HG03045 (cell line): ENCODE data around the gene PCYT2.
A peak's percentile ranks its signal among the peaks of the same experiment; 100 is the strongest.

ENCODE experiments used
- ATAC-seq: cut with Tn5 transposase; IDR thresholded peaks from one replicate; pipeline ENCODE4 v1.9.1; 2021; ENCODE audit warnings: mild to moderate bottlenecking, moderate library complexity; ENCODE audit not compliant: unreplicated experiment

Gene PCYT2

DNA sequence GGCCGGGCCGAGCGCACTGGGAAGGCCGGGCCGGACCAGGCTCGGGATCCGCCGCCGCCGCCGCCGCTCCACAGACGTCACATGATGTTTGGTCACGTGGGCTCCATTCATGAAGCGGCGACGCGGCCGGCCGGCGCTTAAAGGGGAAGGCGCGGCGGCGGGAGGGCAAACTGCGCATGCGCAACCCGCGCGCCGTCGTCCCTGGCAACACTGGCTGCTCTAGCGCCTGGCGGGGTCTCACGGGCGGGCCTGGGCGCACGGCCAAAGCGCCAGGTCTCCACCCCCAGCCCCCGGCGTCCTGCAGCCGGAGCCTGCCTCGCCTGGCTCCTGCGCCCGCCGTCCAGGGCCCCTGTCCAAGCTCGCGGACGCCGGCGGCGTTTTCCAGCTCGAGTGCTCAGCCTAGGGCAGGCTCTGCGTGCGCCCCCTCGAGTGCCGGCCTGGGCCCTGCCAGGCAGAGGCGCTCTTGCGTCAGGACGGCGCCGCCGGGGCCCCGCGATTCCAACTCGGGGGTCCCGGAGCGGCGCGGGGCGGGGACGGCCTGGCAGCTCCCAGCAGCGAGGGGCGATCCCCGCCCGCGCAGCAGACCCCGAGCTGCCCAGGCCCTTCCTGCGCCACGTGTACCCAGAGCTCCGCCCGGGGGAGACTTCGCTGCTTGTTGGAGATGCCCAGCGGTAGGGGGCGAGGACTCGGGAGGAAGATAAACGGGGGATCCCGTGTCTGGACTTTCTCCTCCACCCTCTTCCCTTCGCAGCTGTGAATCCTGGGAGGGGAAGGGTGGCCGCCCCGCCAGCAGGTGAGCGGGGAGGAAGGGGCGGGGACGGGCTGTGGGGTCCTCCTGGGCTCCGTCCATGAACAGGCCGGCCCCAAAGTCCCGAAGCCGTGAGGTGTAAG lies 16.7 kb upstream of the PCYT2 start, which contains the start of gene MAFG:
MAFG (minus strand) TSS at position 83 of the 891 bp plus-strand sequence. CDS start 4,550 bp downstream, outside the sequence.
- peak; percentile 61 for ATAC-seq

GRCh38 chr17:81927152-81927652 lies 16.0 kb upstream of the PCYT2 start:
- ATAC-seq = peak; percentile 10

DNA sequence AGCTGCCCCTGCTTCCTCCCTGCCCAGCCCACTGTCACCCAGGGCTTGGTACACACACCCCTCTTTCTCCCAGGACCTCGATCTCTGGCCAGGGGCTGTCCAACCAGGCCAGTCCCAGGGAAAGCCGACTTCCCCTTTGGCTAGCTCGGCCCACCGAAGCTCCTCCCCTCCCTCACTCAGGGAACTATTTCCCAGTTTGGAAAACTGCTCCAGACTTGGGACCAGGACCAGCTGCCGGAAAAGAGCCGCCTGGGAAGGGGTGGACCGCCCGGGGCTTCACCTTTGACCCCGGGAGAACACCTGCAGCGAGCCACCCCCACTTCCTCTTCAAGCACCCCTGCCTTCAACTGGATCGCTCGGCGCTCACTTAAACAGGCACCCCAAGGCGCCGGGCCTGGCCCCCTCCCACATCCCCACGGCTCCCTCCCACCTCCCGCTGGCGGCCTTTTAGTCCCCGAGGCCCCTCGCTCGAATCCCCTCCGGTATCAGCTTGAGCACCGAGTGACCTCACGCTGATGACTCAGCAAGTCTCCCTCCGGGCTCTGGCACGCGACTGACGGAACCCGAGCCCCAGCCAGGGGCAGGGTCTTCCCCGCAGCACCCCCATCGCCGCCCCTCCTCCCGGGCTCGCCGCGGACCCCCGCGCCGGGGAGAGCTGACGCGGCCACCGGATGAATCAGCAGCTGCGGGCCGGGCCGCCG lies 15.4 kb upstream of the PCYT2 start:
- peak; percentile 13 for ATAC-seq

- ATAC-seq = no peak
Observed at GRCh38 chr17:81925860-81926450, 14.8 kb upstream of the PCYT2 start.

DNA sequence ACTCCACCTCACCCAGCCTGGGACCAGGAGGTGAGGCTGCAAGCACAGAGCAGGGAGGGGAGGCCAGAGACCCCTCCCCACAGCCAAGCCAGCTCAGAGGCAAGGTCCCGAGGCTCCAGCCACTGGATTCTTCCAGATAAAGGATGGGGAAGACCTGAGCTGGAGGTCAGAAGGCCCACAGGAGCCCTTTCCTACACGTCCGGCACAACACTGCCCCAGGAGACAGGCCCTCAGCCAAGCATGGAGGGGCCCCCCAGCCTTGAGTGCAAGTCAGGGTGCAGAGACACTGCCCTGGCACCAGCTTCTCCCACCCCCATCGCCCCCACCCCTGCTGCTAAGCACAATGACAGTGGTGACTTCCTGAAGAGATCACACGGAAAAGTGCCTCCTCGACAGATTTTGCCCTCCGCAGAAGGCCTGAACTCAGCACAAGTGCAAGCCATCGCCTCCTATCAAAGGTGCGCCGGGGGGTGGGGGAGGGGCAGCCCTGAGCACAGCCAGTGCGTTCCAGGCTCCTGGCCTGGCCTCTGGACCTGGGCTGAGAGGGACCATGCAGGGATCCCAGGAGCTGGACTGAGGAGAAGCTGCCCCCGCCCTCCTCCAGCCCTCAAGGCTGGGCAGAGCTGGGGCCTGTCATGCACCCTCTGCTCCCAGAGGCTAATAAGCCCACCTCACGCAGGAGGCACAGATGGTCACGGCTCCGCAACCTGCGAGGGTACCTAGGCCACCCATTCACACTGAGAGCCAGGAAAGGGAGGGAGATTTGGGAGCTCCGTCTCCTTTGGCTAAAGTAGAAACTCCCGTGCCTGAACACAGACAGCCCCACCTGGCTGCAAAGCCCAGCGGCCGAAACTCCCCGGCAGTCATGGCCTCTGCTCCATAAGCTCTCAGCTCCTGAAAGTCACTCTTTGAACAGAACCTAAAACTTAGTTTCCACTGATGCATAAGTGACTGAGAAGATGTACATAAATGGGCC lies 13.6 kb upstream of the PCYT2 start:
- no peak for ATAC-seq

- no peak for ATAC-seq
Observed at GRCh38 chr17:81923302-81924260, 12.4 kb upstream of the PCYT2 start.

GRCh38 chr17:81922566-81923301 lies 11.5 kb upstream of the PCYT2 start:
- no peak for ATAC-seq

GRCh38 chr17:81921996-81922565 lies 10.9 kb upstream of the PCYT2 start:
- ATAC-seq = no peak

DNA sequence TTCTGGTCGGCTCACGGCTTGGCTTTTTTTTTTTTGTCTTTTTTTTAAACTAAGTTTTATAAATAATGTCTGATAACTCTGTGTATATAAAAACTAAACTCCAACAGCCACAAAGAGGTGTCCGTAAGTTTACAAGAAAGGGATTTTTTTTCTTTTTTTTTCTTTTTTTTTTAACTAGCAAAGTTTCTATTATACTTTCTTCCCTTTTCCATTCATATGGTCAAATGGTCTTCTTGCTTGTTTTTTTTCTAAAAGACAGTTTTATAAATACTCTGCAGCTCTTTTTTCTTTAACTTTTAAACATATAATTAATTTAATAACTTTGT lies 10.3 kb upstream of the PCYT2 start:
- ATAC-seq = no peak

GRCh38 chr17:81920612-81921536 lies 9.7 kb upstream of the PCYT2 start:
- no peak for ATAC-seq

DNA sequence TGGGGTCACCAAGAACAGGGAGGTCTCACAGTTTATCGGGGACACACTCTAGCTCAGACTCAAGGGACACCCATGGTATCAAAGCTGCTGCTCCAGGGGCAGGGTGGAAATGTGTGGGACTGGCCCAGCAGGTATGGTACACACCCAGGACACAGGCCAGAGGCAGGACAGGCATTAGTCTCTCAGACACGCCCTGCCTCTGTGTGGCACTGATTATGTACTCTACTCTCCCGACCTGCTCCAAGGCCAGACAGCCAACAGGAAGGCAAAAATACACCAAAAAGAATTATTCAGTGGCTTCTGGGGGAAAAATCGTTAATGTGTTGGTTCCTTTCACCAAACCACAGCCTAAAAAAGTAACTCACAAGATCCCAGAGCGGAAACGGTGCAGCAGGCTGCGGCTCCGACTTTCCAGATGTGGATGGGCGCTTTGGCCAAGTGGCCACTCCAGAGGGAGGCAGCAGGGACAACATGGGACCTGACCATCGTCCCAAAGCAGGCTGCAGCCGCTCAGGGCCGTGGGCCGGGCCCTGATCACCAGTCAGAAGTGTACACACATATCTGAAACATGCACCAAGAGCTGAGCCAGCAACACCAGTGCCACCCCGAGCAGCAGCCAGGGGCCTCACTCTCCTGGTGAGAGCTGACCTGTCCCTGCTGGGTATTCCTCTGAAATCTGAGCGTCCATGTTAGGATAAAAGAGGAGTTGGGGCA lies 7.8 kb upstream of the PCYT2 start:
- ATAC-seq = no peak

DNA sequence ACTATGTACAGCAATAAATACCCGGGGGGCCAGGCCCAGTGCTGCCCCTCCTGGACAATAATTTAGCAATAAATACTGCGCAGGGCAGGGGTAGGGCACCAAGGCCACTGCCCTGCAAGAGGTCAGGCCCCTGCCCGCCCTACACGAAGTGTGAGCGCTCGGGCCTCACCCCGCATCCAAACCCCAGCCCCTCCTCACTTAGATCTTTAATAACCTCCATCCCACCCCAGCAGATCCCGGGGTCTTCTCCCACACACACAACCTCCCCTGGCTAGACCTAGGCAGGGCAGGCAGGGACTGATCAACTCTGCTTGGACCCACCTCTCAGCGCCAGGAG lies 7.1 kb upstream of the PCYT2 start:
- peak; percentile 4 for ATAC-seq

- ATAC-seq = peak; percentile 56
Observed at GRCh38 chr17:81917565-81918332, 6.5 kb upstream of the PCYT2 start, which contains the start of gene SIRT7. Gene SIRT7 (minus strand): TSS chr17:81918176. CDS start chr17:81918131, 45 bp downstream.

GRCh38 chr17:81916234-81917001 lies 5.2 kb upstream of the PCYT2 start:
- ATAC-seq = no peak

GRCh38 chr17:81915331-81915730 lies 4.1 kb upstream of the PCYT2 start:
- ATAC-seq = no peak
